ENCODE measurements around the gene RGS12. TPM values are rescaled to one million over a fixed set of nuclear protein-coding genes. Genes with fewer than 3 reads are reported as not detected.

Gene RGS12
- total and polyA plus RNA-seq, 2 of the 13 experiments (the other 11 are each of a cell fraction or from before 2014, with no cell fraction given): 21.0 to 27.7 TPM

DNA sequence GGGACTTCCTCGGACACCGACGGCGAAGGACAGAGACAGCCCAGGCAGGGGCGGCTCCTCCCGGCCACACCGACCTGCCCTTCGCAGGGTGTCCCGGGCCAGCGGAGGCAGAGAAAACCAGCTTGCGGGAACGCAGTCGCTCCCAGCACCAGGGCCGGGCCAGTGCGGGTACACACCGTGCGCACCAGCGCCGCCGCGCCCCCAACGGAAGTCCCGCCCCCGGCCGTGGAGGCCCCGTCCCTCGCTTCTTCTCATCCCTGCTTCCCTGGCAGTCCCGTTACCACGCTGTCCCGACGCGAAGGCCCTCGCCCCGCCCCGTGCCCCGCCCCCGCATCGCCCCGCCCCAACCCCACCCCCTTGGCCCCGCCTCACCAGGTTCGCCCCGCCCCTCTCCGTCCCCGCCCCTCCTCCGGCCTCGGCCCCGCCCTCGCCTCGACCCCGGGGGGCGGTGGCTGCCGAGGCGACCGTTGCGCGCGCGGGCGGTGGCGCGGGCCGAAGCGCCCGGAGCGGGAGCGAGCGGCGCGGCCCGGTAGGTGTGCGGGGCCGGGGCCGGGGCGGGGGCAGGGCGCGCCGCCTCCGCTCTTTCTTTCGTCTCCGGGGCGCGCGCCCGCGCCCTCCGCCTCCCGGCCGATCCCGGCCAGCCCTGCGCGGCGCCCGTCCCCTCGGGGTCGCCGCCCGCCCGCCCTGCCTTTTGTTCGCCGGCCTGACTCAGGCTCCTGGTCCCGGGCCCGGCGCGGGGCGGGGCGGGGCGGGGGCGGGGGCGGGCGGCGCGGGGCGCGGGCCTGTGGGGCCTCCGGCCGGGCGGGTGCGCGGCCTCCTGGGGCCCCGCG is at the start of gene RGS12 (continued):
- TF ChIP-seq, protein P1, sequence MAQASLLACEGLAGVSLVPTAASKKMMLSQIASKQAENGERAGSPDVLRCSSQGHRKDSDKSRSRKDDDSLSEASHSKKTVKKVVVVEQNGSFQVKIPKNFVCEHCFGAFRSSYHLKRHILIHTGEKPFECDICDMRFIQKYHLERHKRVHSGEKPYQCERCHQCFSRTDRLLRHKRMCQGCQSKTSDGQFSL (CRISPR knock-in tag; IDR thresholded peaks at IDR 0.05): 0 out of 2 replicates have a peak, but pooled peaks have one; percentile 22
- TF ChIP-seq MED1 (CRISPR knock-in tag; IDR thresholded peaks at IDR 0.05): peak; percentile 54; the same call in 1 of the 2 replicates
- TF ChIP-seq PHB2 (IDR thresholded peaks at IDR 0.05; ENCODE audit: partially characterized antibody): no peak
- TF ChIP-seq, protein P2, sequence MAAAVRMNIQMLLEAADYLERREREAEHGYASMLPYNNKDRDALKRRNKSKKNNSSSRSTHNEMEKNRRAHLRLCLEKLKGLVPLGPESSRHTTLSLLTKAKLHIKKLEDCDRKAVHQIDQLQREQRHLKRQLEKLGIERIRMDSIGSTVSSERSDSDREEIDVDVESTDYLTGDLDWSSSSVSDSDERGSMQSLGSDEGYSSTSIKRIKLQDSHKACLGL (CRISPR knock-in tag; IDR thresholded peaks at IDR 0.05): peak; percentile 74
- TF ChIP-seq ZNF10 (CRISPR knock-in tag; IDR thresholded peaks at IDR 0.05; ENCODE audit: borderline replicate concordance, low read depth): no peak
- TF ChIP-seq PHF8 (CRISPR knock-in tag; IDR thresholded peaks at IDR 0.05): peak; percentile 74
- TF ChIP-seq, protein P3, sequence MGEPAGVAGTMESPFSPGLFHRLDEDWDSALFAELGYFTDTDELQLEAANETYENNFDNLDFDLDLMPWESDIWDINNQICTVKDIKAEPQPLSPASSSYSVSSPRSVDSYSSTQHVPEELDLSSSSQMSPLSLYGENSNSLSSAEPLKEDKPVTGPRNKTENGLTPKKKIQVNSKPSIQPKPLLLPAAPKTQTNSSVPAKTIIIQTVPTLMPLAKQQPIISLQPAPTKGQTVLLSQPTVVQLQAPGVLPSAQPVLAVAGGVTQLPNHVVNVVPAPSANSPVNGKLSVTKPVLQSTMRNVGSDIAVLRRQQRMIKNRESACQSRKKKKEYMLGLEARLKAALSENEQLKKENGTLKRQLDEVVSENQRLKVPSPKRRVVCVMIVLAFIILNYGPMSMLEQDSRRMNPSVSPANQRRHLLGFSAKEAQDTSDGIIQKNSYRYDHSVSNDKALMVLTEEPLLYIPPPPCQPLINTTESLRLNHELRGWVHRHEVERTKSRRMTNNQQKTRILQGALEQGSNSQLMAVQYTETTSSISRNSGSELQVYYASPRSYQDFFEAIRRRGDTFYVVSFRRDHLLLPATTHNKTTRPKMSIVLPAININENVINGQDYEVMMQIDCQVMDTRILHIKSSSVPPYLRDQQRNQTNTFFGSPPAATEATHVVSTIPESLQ (CRISPR knock-in tag; conservative IDR thresholded peaks at IDR 0.05): no peak
- peak; percentile 28; the same call in 1 of the 2 replicates for TF ChIP-seq SOX5 (CRISPR knock-in tag; IDR thresholded peaks at IDR 0.05; ENCODE audit: borderline replicate concordance)
- TF ChIP-seq, protein P4, sequence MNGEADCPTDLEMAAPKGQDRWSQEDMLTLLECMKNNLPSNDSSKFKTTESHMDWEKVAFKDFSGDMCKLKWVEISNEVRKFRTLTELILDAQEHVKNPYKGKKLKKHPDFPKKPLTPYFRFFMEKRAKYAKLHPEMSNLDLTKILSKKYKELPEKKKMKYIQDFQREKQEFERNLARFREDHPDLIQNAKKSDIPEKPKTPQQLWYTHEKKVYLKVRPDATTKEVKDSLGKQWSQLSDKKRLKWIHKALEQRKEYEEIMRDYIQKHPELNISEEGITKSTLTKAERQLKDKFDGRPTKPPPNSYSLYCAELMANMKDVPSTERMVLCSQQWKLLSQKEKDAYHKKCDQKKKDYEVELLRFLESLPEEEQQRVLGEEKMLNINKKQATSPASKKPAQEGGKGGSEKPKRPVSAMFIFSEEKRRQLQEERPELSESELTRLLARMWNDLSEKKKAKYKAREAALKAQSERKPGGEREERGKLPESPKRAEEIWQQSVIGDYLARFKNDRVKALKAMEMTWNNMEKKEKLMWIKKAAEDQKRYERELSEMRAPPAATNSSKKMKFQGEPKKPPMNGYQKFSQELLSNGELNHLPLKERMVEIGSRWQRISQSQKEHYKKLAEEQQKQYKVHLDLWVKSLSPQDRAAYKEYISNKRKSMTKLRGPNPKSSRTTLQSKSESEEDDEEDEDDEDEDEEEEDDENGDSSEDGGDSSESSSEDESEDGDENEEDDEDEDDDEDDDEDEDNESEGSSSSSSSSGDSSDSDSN (CRISPR knock-in tag; IDR thresholded peaks at IDR 0.05): peak; percentile 95
- no peak for TF ChIP-seq ZNF432 (CRISPR knock-in tag; IDR thresholded peaks at IDR 0.05; ENCODE audit: borderline replicate concordance)
- 0 out of 2 replicates have a peak, but pooled peaks have one; percentile 27 for TF ChIP-seq ZBTB7B (CRISPR knock-in tag; IDR thresholded peaks at IDR 0.05)
- TF ChIP-seq, protein P5, sequence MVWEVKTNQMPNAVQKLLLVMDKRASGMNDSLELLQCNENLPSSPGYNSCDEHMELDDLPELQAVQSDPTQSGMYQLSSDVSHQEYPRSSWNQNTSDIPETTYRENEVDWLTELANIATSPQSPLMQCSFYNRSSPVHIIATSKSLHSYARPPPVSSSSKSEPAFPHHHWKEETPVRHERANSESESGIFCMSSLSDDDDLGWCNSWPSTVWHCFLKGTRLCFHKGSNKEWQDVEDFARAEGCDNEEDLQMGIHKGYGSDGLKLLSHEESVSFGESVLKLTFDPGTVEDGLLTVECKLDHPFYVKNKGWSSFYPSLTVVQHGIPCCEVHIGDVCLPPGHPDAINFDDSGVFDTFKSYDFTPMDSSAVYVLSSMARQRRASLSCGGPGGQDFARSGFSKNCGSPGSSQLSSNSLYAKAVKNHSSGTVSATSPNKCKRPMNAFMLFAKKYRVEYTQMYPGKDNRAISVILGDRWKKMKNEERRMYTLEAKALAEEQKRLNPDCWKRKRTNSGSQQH (CRISPR knock-in tag; IDR thresholded peaks at IDR 0.05; ENCODE audit: low read depth): no peak
- 0 out of 2 replicates have a peak, but pooled peaks have one; percentile 21 for TF ChIP-seq MIER3 (CRISPR knock-in tag; IDR thresholded peaks at IDR 0.05; ENCODE audit: borderline replicate concordance)
- no peak for TF ChIP-seq SP1 (IDR thresholded peaks at IDR 0.05)
- peak; percentile 69 for TF ChIP-seq SP1 (CRISPR knock-in tag; IDR thresholded peaks at IDR 0.05)
- TF ChIP-seq, protein P6, sequence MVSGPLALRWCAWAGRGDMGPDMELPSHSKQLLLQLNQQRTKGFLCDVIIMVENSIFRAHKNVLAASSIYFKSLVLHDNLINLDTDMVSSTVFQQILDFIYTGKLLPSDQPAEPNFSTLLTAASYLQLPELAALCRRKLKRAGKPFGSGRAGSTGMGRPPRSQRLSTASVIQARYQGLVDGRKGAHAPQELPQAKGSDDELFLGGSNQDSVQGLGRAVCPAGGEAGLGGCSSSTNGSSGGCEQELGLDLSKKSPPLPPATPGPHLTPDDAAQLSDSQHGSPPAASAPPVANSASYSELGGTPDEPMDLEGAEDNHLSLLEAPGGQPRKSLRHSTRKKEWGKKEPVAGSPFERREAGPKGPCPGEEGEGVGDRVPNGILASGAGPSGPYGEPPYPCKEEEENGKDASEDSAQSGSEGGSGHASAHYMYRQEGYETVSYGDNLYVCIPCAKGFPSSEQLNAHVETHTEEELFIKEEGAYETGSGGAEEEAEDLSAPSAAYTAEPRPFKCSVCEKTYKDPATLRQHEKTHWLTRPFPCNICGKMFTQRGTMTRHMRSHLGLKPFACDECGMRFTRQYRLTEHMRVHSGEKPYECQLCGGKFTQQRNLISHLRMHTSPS (CRISPR knock-in tag; IDR thresholded peaks at IDR 0.05; ENCODE audit: low read depth): peak; percentile 22; the same call in 1 of the 2 replicates
- TF ChIP-seq NFKB2 (CRISPR knock-in tag; IDR thresholded peaks at IDR 0.05; ENCODE audit: borderline replicate concordance): no peak
- TF ChIP-seq ZNF720 (CRISPR knock-in tag; IDR thresholded peaks at IDR 0.05): no peak
- TF ChIP-seq ZKSCAN1 (IDR thresholded peaks at IDR 0.05; ENCODE audit: low read length): no peak
- no peak for TF ChIP-seq ZNF282 (IDR thresholded peaks at IDR 0.05; ENCODE audit: partially characterized antibody)
- peak; percentile 77; the same call in 1 of the 2 replicates for TF ChIP-seq MYC (CRISPR knock-in tag; IDR thresholded peaks at IDR 0.05; ENCODE audit: borderline replicate concordance)

All from HepG2 (cell line).